OCI-LY3 (cell line): ENCODE data around the gene FBXO41.

Source experiments
- CTCF ChIP-seq: fragments of 200-600, 300-600 bp; sonication (generic); IDR thresholded peaks from 2 replicates; pipeline ENCODE4 v1.5.1; 2014; ENCODE audit warnings: antibody characterized with exemption, low read length, low read depth
- EZH2phosphoT487 ChIP-seq: fragments of 200-600 bp; shearing (Covaris generic); IDR thresholded peaks from 2 replicates; pipeline ENCODE4 v1.6.1; 2018; ENCODE audit warnings: antibody characterized with exemption, mixed run types, low read depth

GRCh38 chr2:73300926-73301325, 16.6 kb upstream of the FBXO41 start:
- TF ChIP-seq CTCF: no peak
- TF ChIP-seq EZH2phosphoT487: no peak
